Smooth muscle cell (in vitro differentiated cells): Measurements from ENCODE around the gene HHIPL2. TPM values are rescaled to one million over a fixed set of nuclear protein-coding genes. Genes with fewer than 3 reads are reported as not detected.
"Not testable (repeated sequence)": the region's sequence is repeated elsewhere in the genome, so short reads cannot be mapped to it uniquely, and the experiment has no call there.

Experiments
- DNase-seq: peaks from one replicate; lab custom pipeline; 2025; ENCODE audit not compliant: unreplicated experiment; lab: John Stamatoyannopoulos, UW
- H2AFZ ChIP-seq: fragments of 200-600 bp; sonication (generic); 2 replicates; pipeline ENCODE4 v1.6.0; 2016; ENCODE audit warnings: antibody characterized with exemption, low read depth, mild to moderate bottlenecking
- H3F3A ChIP-seq: fragments of 200-600 bp; sonication (generic); 2 replicates; pipeline ENCODE4 v1.6.0; 2017; ENCODE audit warnings: antibody characterized with exemption, low read depth
- H3K27ac ChIP-seq: fragments of 200-600 bp; sonication (generic); 2 replicates; pipeline ENCODE4 v1.5.1; 2016; ENCODE audit warnings: low read depth, mild to moderate bottlenecking
- H3K27me3 ChIP-seq: fragments of 200-600 bp; sonication (generic); 2 replicates; pipeline ENCODE4 v1.6.1; 2016; ENCODE audit warnings: low read depth, mild to moderate bottlenecking
- H3K36me3 ChIP-seq: fragments of 200-600 bp; sonication (generic); 2 replicates; pipeline ENCODE4 v1.5.1; 2016; ENCODE audit warnings: low read depth
- H3K4me1 ChIP-seq: fragments of 200-600 bp; sonication (generic); 2 replicates; pipeline ENCODE4 v1.5.1; 2016; ENCODE audit warnings: low read depth
- H3K4me2 ChIP-seq: fragments of 200-600 bp; sonication (generic); 2 replicates; pipeline ENCODE4 v1.6.0; 2016; ENCODE audit warnings: mild to moderate bottlenecking
- H3K4me3 ChIP-seq: fragments of 200-600 bp; sonication (generic); 2 replicates; pipeline ENCODE4 v1.5.1; 2016; ENCODE audit warnings: mild to moderate bottlenecking
- H3K79me2 ChIP-seq: fragments of 200-600 bp; sonication (generic); 2 replicates; pipeline ENCODE4 v1.6.0; 2016; ENCODE audit warnings: low read depth, mild to moderate bottlenecking
- H3K9ac ChIP-seq: fragments of 200-600 bp; sonication (generic); 2 replicates; pipeline ENCODE4 v1.6.0; 2016; ENCODE audit warnings: low read depth
- H3K9me3 ChIP-seq: fragments of 200-600 bp; sonication (generic); replicated peaks from 2 replicates; pipeline ENCODE4 v1.5.1; 2016; ENCODE audit warnings: low read depth
- H4K20me1 ChIP-seq: fragments of 200-600 bp; sonication (generic); 2 replicates; pipeline ENCODE4 v1.6.0; 2016; ENCODE audit warnings: low read depth
- CTCF ChIP-seq: fragments of 200-600 bp; sonication (generic); IDR thresholded peaks from 2 replicates; pipeline ENCODE4 v1.5.1; 2017; ENCODE audit warnings: borderline replicate concordance, mild to moderate bottlenecking, antibody characterized with exemption; ENCODE audit not compliant: insufficient read depth, poor library complexity, severe bottlenecking
- WGBS: methylation state at CpG from one replicate; pipeline ENCODE4 v1.1.7; 2016; ENCODE audit warnings: low lambda C conversion rate; 5-methylcytosine and 5-hydroxymethylcytosine counted together
- polyA plus RNA-seq: library from polyadenylated mRNA; unstranded; fragments of >200 nt; fragmentation: Nextera tagmentation; extraction: Ambion mirVana; gene quantifications from 2 replicates; pipeline ENCODE4 v1.2.1, GENCODE V29; 2016
- total RNA-seq: library from RNA; depleted of rRNA; stranded (reverse); fragments of >200 nt; gene quantifications from 2 replicates; pipeline ENCODE4 v1.2.3, GENCODE V29; 2014

Gene HHIPL2
- total and polyA plus RNA-seq, 2 experiments from 2014 or later: 1.1 TPM; not detected in 1

GRCh38 chr1:222521299-222522104, 26.4 kb downstream of the HHIPL2 start:
- Histone ChIP-seq H4K20me1 (no peaks in the 10 kb centered on the region), H3K36me3 (no peaks in the 10 kb centered on the region), H3K27me3 (no peaks in the 10 kb centered on the region), H3K4me1 (no peaks in the 10 kb centered on the region), H3F3A (no peaks in the 10 kb centered on the region), H3K9me3 (no peaks in the 10 kb centered on the region), H3K4me3 (no peak overlapping the region), H3K79me2 (no peaks in the 10 kb centered on the region), H2AFZ (no peak overlapping the region), H3K27ac (no peak overlapping the region), H3K9ac (no peak overlapping the region), H3K4me2 (no peak overlapping the region)
- no peak for DNase-seq
- 77% methylated on average over 7 of the region's 7 CpGs for WGBS
- TF ChIP-seq CTCF: no peak

- H3K36me3 ChIP-seq, H3K9me3 ChIP-seq, H3K4me1 ChIP-seq, H3K27ac ChIP-seq, DNase-seq, H2AFZ ChIP-seq, H3K4me3 ChIP-seq, H3K27me3 ChIP-seq, H3K4me2 ChIP-seq, H3K79me2 ChIP-seq, H4K20me1 ChIP-seq, H3K9ac ChIP-seq, H3F3A ChIP-seq: not testable (repeated sequence)
- WGBS: 40% methylated on average over 5 of the region's 5 CpGs
These were observed 58.4 kb downstream of the HHIPL2 start for GRCh38 chr1:222489496-222489895.

GRCh38 chr1:222487774-222488173, 60.1 kb downstream of the HHIPL2 start:
- not testable (repeated sequence) for H3F3A ChIP-seq, H3K79me2 ChIP-seq, H2AFZ ChIP-seq, H3K4me2 ChIP-seq, H3K4me1 ChIP-seq, H3K36me3 ChIP-seq, H3K27me3 ChIP-seq, H3K9me3 ChIP-seq, DNase-seq, H3K4me3 ChIP-seq, H4K20me1 ChIP-seq, H3K27ac ChIP-seq, H3K9ac ChIP-seq
- no CpG with 5 or more reads among the region's 27 CpGs for WGBS

GRCh38 chr1:222484005-222484404, 63.9 kb downstream of the HHIPL2 start:
- H3K27ac ChIP-seq, H3K9ac ChIP-seq, H3K27me3 ChIP-seq, H3F3A ChIP-seq, DNase-seq, H3K4me1 ChIP-seq, H3K9me3 ChIP-seq, H3K36me3 ChIP-seq, H3K4me3 ChIP-seq, H4K20me1 ChIP-seq, H3K4me2 ChIP-seq, H2AFZ ChIP-seq, H3K79me2 ChIP-seq: not testable (repeated sequence)
- 58% methylated on average over 4 of the region's 4 CpGs for WGBS

- DNase-seq, H3K4me2 ChIP-seq, H4K20me1 ChIP-seq, H3K4me3 ChIP-seq, H3K4me1 ChIP-seq, H3K36me3 ChIP-seq, H3K27ac ChIP-seq, H3K27me3 ChIP-seq, H3K79me2 ChIP-seq, H2AFZ ChIP-seq, H3K9ac ChIP-seq, H3K9me3 ChIP-seq, H3F3A ChIP-seq: not testable (repeated sequence)
- WGBS: 87% methylated on average over 7 of the region's 7 CpGs
These were observed 68.3 kb downstream of the HHIPL2 start for GRCh38 chr1:222479567-222479966.

- not testable (repeated sequence) for H3K9me3 ChIP-seq, H3K36me3 ChIP-seq, H4K20me1 ChIP-seq, H3K79me2 ChIP-seq, DNase-seq, H2AFZ ChIP-seq, H3K27ac ChIP-seq, H3K27me3 ChIP-seq, H3K9ac ChIP-seq, H3F3A ChIP-seq, H3K4me1 ChIP-seq, H3K4me3 ChIP-seq, H3K4me2 ChIP-seq
- WGBS: 96% methylated on average over 5 of the region's 5 CpGs
These were observed 71.5 kb downstream of the HHIPL2 start for GRCh38 chr1:222476436-222476835.

GRCh38 chr1:222473717-222474116, 74.2 kb downstream of the HHIPL2 start:
- not testable (repeated sequence) for H4K20me1 ChIP-seq, H3K4me1 ChIP-seq, H3K4me2 ChIP-seq, H3K27ac ChIP-seq, DNase-seq, H3F3A ChIP-seq, H3K9me3 ChIP-seq, H2AFZ ChIP-seq, H3K36me3 ChIP-seq, H3K4me3 ChIP-seq, H3K9ac ChIP-seq, H3K79me2 ChIP-seq, H3K27me3 ChIP-seq
- 90% methylated on average over 14 of the region's 17 CpGs for WGBS
